Fibroblast of peridontal ligament (primary cell): ENCODE measurements around the gene GHRL.

Experiments
- DNase-seq: peaks from one replicate; pipeline ENCODE4 v3.0.0-alpha.2; 2010; ENCODE audit errors: extremely low read depth

GHRL gene

GRCh38 chr3:10292505-10293419 lies at the start of gene GHRL:
Gene GHRL (minus strand): TSS chr3:10292947. CDS start chr3:10290180, 2,767 bp downstream.
- DNase-seq = no peak

- DNase-seq = no peak
Observed at GRCh38 chr3:10341901-10342398, 49.2 kb upstream of the GHRL start.

- DNase-seq = no peak
Observed at GRCh38 chr3:10340476-10340875, 47.7 kb upstream of the GHRL start.

- no peak for DNase-seq
Observed at GRCh38 chr3:10340046-10340445, 47.3 kb upstream of the GHRL start.

- DNase-seq = no peak
Observed at GRCh38 chr3:10339376-10339955, 46.7 kb upstream of the GHRL start.

GRCh38 chr3:10338591-10339353 lies 46.0 kb upstream of the GHRL start:
- no peak for DNase-seq

- no peak for DNase-seq
Observed at GRCh38 chr3:10338164-10338470, 45.4 kb upstream of the GHRL start.

- DNase-seq = no peak
Observed at GRCh38 chr3:10337323-10338163, 44.8 kb upstream of the GHRL start.

GRCh38 chr3:10336761-10337160 lies 44.0 kb upstream of the GHRL start:
- no peak for DNase-seq

GRCh38 chr3:10335871-10336622 lies 43.3 kb upstream of the GHRL start:
- DNase-seq = no peak

- no peak for DNase-seq
Observed at GRCh38 chr3:10335190-10335738, 42.5 kb upstream of the GHRL start.

- DNase-seq = peak; percentile 29
Observed at GRCh38 chr3:10334459-10334858, 41.7 kb upstream of the GHRL start.

- no peak for DNase-seq
Observed at GRCh38 chr3:10334042-10334441, 41.3 kb upstream of the GHRL start.

- DNase-seq = no peak
Observed at GRCh38 chr3:10333349-10333650, 40.6 kb upstream of the GHRL start.

GRCh38 chr3:10332481-10333348 lies 40.0 kb upstream of the GHRL start:
- no peak for DNase-seq

GRCh38 chr3:10331320-10331719 lies 38.6 kb upstream of the GHRL start:
- no peak for DNase-seq

GRCh38 chr3:10330319-10330718 lies 37.6 kb upstream of the GHRL start:
- DNase-seq = no peak

GRCh38 chr3:10329495-10330015 lies 36.8 kb upstream of the GHRL start:
- no peak for DNase-seq

GRCh38 chr3:10328460-10329071 lies 35.8 kb upstream of the GHRL start:
- DNase-seq = no peak
